GM18517 (cell line): ENCODE measurements around the gene IKBKE.

Source experiments
- ATAC-seq: cut with Tn5 transposase; IDR thresholded peaks from one replicate; pipeline ENCODE4 v1.9.1; 2021; ENCODE audit warnings: mild to moderate bottlenecking, moderate library complexity; ENCODE audit not compliant: unreplicated experiment

The IKBKE gene

DNA sequence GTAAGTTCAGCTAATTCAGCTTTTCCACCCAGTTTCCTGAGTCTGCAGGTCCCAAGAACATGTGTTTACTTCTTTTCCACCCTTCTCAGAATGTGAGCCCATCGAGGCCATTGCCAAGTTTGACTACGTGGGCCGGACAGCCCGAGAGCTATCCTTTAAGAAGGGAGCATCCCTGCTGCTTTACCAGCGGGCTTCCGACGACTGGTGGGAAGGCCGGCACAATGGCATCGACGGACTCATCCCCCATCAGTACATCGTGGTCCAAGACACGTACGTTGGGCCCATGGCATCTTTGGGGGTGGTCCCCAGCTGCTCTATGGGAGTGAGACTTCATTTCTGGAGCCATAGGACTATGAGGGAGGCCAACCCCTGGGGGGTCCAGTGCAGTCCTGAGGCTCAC is 17.2 kb upstream of the IKBKE start:
- ATAC-seq, result no peak

DNA sequence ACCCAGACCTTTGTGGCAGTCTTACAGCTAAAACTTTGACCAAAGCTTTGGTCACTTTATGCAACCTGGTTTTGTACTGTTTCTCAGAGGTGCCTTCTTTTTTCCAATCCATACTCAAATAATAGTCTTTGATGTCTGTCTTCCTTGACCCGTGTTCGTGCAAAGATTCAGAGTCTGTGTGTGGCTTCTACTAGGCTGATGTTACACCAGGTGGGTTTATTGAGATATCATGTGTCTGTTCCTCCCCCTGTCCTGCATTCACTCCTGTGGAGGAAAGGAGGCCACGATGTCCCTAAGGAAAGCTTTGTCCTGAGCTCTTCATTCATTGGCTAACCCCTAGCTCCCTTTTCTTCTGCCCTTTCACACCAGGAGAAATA is 15.0 kb upstream of the IKBKE start:
- ATAC-seq, result no peak

DNA sequence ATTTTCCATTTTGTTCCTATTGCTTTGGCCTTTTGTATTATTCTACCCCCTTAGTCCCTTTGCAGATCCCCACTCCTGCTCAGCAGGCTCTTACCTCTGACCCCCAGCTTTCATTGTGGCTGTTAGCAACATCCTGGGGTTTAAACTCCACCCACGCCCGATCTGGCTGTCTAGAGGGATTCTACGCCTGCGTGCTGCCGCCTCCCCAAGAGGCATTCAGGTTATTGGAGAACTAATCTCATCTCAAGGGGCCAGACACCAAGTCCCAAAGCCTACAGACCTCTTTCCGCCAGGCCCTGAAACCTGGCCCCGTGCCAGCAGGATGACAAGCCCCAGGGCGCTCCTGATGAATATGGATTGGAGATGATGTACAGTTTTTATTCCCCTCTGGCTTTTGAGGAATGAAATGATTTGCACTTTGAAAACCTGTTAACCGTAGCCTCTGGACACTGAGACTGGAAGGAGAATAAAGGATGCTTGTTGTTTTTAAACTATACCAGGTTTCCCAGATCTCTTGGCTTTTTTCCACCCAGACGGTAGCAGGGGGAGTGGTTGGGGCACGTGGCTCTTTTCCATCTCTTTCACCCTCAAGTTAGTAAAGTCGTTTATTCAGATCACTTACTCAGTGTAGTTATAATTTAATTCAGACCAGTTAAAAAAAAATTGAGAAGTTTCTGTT is 14.5 kb upstream of the IKBKE start:
- ATAC-seq, result no peak

DNA sequence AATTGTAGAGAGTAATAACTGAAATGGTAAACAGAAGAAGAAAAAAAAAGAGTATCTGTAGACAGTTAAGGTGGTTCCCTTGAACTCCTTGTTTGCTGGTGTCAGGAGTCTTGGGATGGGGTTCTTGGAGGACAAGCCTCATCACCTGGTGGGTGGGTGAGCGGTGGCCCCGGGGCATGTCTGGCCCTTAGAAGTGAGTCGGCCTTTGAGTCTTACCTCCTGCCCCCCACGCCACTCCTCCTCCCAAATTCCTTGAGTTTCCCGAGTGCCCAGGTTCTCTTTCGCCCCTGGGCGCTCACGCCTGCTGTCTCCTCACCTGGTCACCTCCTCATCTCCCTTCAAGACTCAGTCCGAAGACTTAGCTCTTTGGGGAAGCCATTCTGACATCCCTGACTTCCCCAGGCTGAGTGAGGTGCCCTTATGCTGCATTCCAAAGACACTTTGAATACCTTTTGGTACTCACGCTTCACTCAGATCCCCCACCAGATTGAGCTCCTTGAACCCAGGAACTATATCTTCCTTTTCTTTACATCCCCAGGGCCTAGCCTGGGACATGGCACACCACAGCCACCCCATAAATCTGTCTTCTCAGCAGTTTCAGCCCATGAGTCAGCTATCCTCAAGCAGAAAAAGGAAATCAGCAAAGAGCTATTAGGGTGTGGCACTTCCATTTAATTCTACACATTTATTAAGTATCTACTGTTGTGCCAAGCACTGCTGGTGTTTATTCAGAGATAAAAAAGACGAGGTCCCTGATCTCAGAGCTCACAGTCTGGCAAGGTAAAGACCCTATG is 13.5 kb upstream of the IKBKE start:
- ATAC-seq, result no peak

DNA sequence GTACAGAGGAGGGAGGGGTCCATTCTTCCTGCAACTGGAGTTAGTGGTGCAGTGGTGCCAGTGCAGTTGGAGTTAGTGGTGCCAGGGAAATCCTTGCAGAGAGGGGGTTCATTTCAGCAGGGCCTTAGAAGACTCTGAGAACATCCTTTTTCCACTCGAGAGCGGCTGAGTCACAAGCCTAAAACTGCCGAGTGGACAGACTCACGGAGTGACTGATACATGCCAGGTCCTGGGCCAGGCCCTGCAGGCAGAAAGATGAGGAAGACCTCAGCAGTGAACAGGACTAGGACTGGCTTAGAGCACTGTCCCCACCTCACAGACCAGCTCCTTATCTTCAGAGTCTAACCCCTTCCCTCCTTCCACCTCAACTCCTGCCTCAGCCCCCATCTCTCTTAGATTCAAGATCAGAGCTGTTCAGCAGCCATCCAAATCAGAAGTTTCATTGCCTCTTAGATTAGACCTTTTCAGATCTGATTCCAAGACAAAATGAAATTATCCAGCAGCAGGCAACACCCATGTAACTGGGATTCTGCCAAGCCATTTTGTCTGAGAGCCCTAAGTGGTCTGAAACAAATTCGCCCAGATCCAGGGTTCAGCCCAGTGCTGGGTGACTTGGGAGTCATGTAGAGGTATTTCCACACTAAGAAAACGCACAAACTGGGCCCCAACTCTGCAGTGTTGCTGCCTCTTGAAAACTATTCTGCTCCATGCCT is 12.7 kb upstream of the IKBKE start:
- ATAC-seq, result no peak

DNA sequence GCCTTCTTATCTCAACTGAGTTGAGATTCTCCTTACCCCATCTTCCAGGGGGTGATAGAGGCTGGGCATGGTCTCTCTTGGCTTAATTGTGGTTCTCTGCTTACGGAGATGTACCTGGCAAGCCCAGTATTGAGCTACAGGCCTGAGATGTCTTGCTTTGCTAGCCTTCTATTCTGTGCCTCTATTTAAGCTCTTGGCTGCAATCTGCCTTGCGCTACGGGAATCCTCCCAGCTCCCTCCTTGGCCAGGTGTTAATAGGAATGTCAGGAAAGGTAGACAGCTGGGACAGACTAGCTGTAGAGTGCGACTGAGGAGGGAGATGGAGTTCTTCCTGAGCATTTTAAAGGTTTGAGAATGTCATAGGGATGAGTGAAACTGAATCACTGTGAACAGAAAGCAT is 10.6 kb upstream of the IKBKE start:
- no peak for ATAC-seq

DNA sequence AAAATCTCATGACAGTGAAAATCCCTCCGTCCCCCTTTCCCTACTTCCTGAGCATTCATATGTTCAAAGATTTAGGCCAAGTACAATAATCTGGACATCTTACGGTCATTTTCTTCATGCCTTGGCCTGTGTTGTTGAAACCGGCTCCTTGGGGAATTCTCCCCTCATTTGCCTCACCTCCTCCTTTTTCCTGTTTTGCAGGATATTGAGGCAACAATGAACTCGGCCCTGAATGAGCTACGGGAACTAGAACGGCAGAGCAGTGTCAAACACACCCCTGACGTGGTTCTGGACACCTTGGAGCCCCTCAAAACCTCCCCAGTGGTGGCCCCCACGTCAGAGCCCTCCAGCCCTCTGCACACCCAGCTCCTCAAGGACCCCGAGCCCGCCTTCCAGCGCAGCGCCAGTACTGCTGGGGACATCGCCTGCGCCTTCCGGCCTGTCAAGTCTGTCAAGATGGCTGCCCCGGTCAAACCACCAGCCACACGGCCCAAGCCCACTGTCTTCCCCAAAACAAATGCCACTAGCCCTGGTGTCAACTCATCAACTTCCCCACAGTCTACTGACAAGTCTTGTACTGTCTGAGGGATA is 9.3 kb upstream of the IKBKE start:
- ATAC-seq, result no peak

DNA sequence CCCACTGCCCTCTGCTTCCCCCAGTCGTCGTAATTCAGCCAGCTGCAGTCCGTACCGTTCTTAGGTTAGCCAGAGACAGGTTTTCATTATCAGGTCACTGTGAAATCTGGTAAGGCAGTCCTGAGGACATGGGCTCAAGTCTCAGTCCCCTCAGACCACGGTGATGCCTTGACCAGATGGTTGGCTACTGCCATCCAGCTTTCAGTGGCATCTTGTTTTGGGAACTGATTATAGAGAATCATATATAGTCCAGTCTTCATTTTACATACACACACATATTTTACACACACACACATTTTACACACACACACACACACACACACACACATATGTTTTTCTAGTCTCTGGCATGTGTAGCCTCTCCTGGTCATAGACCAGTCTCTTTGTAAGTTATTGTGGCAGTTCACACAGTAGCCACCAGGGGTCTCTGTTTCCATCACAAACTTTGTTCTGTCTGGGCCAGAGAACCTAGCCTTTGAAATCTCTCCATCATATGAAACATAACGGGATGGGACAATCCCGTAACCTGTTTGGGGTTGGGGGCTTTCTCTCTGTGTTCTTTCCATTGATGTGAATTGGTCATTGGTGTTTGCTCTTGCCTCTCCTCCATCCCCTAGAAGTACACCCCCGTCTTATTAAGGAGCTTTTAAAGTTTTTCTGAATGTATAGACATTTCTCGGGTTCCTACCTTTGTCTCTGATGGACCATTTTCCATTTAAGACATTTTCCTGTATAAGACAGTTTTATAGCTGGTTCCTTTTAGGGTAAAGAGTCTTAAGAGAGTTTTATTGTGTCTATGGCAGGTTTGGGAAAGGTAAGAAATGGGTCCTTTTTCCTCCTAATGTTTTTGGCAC is 8.4 kb upstream of the IKBKE start:
- ATAC-seq, result no peak

DNA sequence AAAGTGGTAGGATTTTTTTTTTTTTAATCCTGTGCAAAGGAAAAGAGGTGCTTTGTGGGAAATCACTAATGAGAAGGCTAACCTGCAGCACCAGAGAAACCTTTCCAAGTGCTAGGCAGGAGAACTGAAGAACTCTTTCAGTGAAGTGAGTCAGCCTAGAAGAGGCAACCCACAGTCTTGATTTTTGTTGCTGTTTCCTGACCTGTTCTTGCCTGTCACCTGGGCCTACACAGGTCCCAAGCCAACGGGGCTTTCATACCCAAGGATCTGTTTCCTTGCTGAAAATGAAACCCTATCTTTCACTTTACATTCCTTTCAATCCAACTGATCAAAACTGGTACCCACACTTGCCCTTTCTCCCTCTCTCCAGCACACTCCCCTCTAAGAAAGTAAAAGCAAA is 7.1 kb upstream of the IKBKE start:
- no peak for ATAC-seq

DNA sequence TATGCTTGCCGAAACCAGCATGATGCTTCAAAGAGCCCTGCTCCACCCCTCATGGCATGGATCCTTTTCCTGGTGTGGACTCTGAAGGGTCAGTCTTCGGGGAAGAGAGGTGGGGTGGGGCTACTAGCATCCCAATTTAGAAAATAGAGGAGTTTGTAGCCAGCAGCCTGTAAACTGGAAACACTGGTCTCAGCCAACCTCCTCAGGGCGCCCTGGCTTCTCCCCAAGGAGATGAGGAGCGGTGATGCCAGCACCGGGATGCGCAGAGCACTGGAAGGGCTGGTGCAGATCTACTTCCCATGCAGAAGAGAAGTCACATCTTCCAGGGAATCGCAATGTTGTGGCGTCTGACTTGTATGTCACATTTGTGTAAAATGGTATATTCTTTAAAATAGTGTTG is 6.4 kb upstream of the IKBKE start:
- no peak for ATAC-seq

DNA sequence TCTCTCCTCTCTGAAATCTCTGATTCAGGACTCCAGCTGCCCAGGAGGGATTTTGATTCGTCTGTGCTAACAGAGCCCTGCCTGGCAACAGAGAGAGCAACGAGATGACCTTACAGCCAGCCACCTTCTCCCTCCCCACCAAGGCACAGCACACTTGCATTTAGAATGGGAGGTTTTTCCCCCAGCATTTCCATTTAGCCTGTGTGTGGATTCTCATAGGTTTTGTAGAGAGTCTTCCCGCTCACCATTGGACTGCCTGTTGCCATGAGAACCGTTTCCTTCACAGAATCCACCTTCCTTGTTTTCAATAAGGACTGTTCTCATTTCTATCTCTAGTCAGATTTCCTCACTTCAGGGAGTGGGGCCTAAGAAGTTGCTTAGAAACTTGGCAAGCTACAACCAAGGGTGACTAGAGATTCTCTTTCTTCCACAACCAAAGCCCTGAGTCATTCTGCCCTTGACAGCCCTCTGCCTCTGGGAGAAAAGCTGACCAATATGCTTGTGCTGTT is 5.8 kb upstream of the IKBKE start:
- no peak for ATAC-seq

DNA sequence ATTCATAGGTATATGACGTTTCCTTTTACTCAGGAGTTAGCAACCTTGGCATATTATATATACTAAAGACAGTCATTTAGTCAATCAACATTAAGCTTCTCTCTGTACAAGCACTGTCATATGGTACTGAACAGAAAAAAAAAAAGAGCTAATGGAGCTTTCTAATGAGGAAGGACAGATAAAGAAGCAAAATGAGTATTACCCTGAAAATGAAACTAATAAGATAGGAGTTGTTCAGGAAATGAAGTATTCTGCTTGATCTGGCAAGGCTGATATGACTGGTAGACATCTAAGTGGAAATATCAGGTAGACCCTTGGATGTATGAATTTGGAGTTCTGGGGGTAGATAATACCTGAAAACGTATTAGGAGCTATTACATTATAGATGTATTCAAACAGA is 4.3 kb upstream of the IKBKE start:
- no peak for ATAC-seq

DNA sequence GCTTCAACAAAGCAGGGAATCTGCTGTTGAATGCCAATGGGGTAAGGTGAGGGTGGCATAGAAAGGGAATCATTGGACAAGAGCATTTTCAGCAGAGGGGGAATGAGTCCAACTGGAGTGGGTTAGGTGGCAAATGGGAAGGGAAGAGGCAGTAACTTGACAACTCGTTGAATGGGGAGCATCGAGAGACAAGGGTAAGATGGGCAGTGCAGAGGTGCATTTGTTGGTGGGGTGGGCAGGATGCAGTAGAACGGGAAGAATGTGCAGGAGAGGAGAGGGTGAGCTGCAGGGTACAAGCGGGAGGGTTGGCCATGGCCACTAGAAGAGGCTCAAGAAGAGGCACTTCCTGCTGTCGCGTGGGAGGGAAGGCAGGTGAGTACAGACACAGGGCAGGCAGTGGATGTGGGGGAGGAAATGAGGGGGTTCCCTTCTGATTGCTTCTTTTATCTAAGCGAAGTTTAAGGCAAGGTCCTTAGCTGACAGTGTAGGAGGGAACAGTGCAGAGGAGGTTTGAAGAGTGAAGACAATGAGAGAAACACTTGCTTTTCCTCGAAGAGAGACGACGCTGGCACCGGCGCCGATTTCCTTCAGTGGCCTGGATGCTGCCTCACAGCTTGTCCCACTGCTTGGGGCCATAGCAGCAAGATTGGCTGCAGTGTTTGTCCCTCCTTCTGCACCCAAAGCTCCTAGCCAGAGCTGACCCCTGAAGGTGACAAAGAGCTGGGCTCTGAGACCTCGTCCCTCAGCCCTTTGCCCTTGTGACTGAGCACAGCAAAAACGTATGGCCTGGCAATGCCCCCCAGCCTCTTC is 3.2 kb upstream of the IKBKE start:
- no peak for ATAC-seq

DNA sequence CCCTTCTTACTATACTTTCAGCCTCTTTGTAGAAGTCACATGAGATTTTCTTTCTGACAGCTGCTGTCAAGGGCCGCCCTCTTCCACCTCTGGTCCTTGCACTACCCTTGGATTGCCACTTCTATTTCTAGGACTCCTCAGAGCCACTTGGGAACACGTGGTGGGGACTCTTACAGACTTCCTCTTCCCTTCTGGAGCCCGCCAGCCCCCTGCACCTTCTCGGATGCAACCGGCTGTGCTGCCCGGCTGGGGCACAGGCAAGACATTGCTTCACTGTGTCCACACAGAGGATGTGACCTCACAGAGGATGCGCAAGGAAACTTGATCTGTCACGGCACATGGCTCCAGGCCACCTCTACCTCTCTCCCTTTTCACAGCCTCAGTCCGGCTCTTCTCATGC is 2.4 kb upstream of the IKBKE start:
- no peak for ATAC-seq

DNA sequence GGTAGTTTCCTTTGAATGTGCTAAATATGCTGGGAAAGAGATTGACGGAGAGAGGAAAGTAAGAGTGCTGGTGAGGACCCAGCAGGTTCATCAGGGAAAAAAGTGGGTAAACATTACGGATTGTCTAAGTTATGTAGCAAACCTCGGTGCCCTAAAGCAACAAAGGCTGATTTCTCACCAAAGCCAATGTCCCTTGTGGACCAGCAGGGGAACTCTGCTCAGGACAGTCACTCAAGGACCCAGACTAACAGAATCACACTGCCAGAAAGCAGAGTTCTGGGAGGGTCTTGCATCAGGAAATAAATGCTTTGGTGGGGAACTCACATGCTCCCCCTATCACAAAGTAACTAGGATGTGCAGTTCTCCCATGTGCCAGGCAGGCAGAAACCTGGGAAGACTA is 1.7 kb upstream of the IKBKE start:
- ATAC-seq, result no peak

DNA sequence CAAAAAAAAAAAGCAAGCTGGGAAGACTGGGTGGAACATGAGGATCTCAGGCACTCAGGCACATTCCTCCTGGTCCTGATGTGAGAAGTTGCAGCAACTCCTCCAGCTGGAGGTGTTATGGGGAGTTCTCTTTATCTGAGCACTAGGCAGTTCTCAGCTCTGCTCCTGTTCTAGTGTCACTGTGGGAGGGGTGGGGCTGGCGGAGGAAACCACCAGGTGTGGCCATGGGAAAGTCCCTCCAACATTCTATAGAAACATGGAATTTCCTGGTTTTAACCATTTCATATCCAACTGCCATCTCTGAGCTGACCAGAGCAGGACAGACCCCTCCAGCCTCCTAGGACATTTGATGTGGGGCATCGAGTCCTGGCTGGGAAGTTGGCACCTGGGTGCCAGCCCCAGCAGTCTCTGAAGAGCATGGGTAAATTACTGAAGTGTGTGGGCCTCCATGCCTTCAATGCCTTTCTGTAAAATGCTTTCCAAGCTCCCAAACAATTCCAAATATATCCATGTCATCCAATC is 804 bp upstream of the IKBKE start:
- ATAC-seq, result no peak

DNA sequence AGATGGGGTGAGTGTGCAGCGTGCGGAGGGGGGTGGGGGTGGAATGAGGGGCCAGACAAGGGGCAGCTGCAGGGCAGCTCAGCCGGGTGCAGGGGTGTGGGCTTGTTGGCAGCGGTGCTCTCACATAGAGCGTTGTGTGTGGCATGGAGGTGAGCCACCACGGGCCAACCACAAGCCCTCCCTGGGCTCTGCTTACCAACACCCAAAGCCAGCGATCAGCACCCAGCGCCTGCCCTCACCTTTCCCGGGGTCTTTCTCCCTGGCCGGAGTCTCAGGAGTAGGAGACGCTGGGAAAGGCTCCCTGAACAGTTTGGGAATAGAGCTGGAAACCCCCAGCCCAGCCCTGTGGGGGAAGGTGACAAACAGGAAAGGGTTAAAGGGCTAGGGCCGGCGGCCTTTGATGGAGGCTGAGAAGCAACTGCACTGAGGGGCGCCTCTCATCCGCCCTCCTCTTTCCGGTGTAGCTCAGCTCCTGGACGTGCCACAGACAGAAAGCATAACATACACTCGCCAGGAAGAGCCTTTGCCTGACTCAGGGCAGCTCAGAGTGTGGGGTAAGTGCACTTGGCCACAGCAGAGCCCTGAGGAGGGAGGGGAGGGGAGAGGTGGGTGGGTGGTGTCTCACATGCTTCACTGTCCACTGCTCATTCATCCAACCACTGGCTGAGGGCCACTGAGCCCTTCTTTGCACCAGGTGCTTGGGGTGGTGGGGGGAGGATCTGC is 577 bp downstream of the IKBKE start:
- peak; percentile 12 for ATAC-seq

DNA sequence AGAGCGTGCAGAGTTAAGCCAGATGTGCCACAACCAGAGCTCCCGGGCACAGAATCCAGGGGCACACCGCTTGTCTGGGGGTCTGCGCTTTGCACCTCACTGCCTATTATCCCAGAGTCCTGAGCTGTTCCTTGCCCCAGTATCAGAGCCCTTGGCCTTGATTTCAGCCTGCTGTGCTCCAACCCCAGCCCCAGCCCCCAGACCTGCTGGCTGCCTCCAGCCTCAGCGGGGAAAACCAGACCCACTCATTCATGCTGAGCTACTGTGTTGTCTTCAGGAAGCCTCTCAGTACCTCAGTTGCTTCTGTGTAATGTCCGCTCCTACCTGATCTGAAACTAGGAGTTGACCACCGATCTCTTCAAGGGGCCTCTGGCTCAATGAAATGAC is 1.1 kb downstream of the IKBKE start:
- ATAC-seq, result no peak

DNA sequence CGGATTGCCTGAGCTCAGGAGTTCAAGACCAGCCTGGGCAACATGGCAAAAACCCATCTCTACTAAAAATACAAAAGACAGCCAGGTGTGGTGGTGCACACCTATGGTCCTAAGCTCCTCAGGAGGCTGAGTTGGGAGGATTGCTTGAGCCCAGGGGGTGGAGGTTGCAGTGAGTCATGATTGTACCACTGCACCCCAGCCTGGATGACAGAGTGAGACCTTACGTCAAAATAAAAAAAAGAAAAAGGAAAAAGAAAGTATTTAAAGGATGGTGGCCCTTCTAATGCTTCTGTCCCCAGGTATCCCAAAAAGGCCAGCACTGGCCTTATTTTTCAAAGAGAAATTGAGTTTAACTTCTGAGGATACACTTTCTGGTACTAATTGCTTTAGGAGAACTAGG is 1.7 kb downstream of the IKBKE start:
- ATAC-seq, result no peak
